A549 (cell line): ENCODE data around the gene CD300A. TPM values are rescaled to one million over a fixed set of nuclear protein-coding genes. Genes with fewer than 3 reads are reported as not detected.
A peak's percentile ranks its signal among the peaks of the same experiment; 100 is the strongest.

Experiments used
- ATAC-seq, 2 experiments: fragments of 200-7000 bp in 1 of 2; fragments of >200 bp in 1 of 2; cut with Nextera tagmentation in 1 of 2; cut with Tn5 transposase in 1 of 2; 3 replicates each; pipeline versions ENCODE4 v1.8.0 to v1.9.1; 2018 to 2020; ENCODE audit warnings: mild to moderate bottlenecking in 1 of 2, moderate library complexity in 1 of 2
- CTCF ChIA-PET: fragments of 300-600 bp; sonication (Branson Sonifier 250); formaldehyde crosslinking; extraction: SDS; loops from one replicate; lab custom pipeline; 2021; ENCODE audit warnings: antibody characterized with exemption, inconsistent platforms; lab: Yijun Ruan, JAX
- POLR2A ChIA-PET: fragments of 350-600 bp; formaldehyde crosslinking; extraction: SDS; loops from one replicate; lab custom pipeline; 2021; ENCODE audit warnings: antibody characterized with exemption, inconsistent platforms; lab: Yijun Ruan, JAX
- DNase-seq, 2 experiments: peaks; one replicate each; pipeline versions ENCODE4 v3.0.0 to v3.0.0-alpha.2; 2011 to 2016; ENCODE audit warnings: low read depth in 1 of 2, low spot score in 1 of 2
- FAIRE-seq: peaks from 2 replicates; lab custom pipeline; 2011; peaks lifted over from hg19 to GRCh38; lab: Jason Lieb, UNC
- H3K27ac ChIP-seq, 2 experiments: fragments of >200 bp; sonication (Bioruptor Twin); formaldehyde crosslinking; 3 replicates each; pipeline ENCODE4 v1.5.1; 2016 to 2017
- H3K4me1 ChIP-seq: fragments of >200 bp; sonication (Bioruptor Twin); formaldehyde crosslinking; 3 replicates; pipeline ENCODE4 v1.6.1; 2016
- H3K4me2 ChIP-seq: fragments of >200 bp; sonication (Bioruptor Twin); formaldehyde crosslinking; 3 replicates; pipeline ENCODE4 v1.6.1; 2016
- H3K4me3 ChIP-seq: fragments of >200 bp; sonication (Bioruptor Twin); formaldehyde crosslinking; 3 replicates; pipeline ENCODE4 v1.5.1; 2016
- H3K9me3 ChIP-seq: fragments of >200 bp; sonication (Bioruptor Twin); formaldehyde crosslinking; 3 replicates; pipeline ENCODE4 v1.6.1; 2016
- CEBPB ChIP-seq, 2 experiments: fragments of >200 bp in 1 of 2; sonication (Bioruptor Twin) in 1 of 2; formaldehyde crosslinking in 1 of 2; IDR thresholded peaks; 2 replicates each; pipeline ENCODE4 v1.6.1; 2012 to 2016
- ESRRA ChIP-seq: fragments of 150-350 bp; IDR thresholded peaks from 2 replicates; pipeline ENCODE4 v1.6.1; 2014; ENCODE audit warnings: mild to moderate bottlenecking, low read length, borderline replicate concordance
- FOSL2 ChIP-seq, 2 experiments: fragments of 450-650 bp in 1 of 2; fragments of >200 bp in 1 of 2; sonication (Bioruptor Twin) in 1 of 2; formaldehyde crosslinking; IDR thresholded peaks; 2 replicates each; pipeline versions ENCODE4 v1.5.0 to v1.6.1; 2016 to 2020; ENCODE audit warnings: mild to moderate bottlenecking in 1 of 2, moderate library complexity in 1 of 2
- GATA3 ChIP-seq: IDR thresholded peaks from 2 replicates; pipeline ENCODE4 v1.6.1; 2012; ENCODE audit warnings: borderline replicate concordance
- HOXB13 ChIP-seq: fragments of 250-450 bp; sonication (Bioruptor Pico); IDR thresholded peaks from 2 replicates; pipeline ENCODE4 v1.5.0; 2020; ENCODE audit warnings: low read depth, mild to moderate bottlenecking, moderate library complexity
- KDM5A ChIP-seq: fragments of 200-600 bp; sonication (generic); IDR thresholded peaks from 2 replicates; pipeline ENCODE4 v1.6.1; 2016; ENCODE audit warnings: antibody characterized with exemption, mild to moderate bottlenecking
- MAFK ChIP-seq: fragments of 450-650 bp; IDR thresholded peaks from 2 replicates; pipeline ENCODE4 v1.6.1; 2014; ENCODE audit not compliant: partially characterized antibody
- POLR2A ChIP-seq: IDR thresholded peaks from 2 replicates; pipeline ENCODE4 v1.6.1; 2012; ENCODE audit warnings: mild to moderate bottlenecking, low read length
- POLR2AphosphoS2 ChIP-seq: conservative IDR thresholded peaks from 2 replicates; pipeline ENCODE4 v1.6.1; 2012; ENCODE audit warnings: low read length, improper control_type of control experiment, inconsistent platforms
- RAD21 ChIP-seq, 2 experiments: fragments of >200 bp in 1 of 2; sonication (Bioruptor Twin) in 1 of 2; formaldehyde crosslinking in 1 of 2; IDR thresholded peaks in 1 of 2; conservative IDR thresholded peaks in 1 of 2; 2 replicates in 1 of 2; 3 replicates in 1 of 2; pipeline ENCODE4 v1.6.1; 2012 to 2018; ENCODE audit warnings: inconsistent platforms in 1 of 2
- RARB ChIP-seq: fragments of 250-450 bp; sonication (Bioruptor Pico); IDR thresholded peaks from 2 replicates; pipeline ENCODE4 v1.8.0; 2021; ENCODE audit warnings: mild to moderate bottlenecking, moderate library complexity
- SMC3 ChIP-seq: fragments of >200 bp; sonication (Bioruptor Twin); formaldehyde crosslinking; IDR thresholded peaks from 3 replicates; pipeline ENCODE4 v1.6.1; 2018; ENCODE audit warnings: inconsistent platforms
- TFCP2L1 ChIP-seq: fragments of 250-450 bp; sonication (Bioruptor Pico); IDR thresholded peaks from 2 replicates; pipeline ENCODE4 v1.5.0; 2021; ENCODE audit warnings: mild to moderate bottlenecking
- TP53 ChIP-seq: fragments of 250-450 bp; sonication (Bioruptor Pico); IDR thresholded peaks from 2 replicates; pipeline ENCODE4 v1.5.0; 2021; ENCODE audit warnings: mild to moderate bottlenecking, moderate library complexity
- ZNF302 ChIP-seq: fragments of 250-450 bp; sonication (Bioruptor Pico); IDR thresholded peaks from 2 replicates; pipeline ENCODE4 v1.9.0; 2021; ENCODE audit warnings: inconsistent platforms, mild to moderate bottlenecking, moderate library complexity
- WGBS: methylation state at CpG from one replicate; pipeline ENCODE4 v1.1.6; 2017; ENCODE audit errors: missing lambda C conversion rate; 5-methylcytosine and 5-hydroxymethylcytosine counted together
- polyA plus RNA-seq, 4 experiments: library from polyadenylated mRNA; depleted of rRNA in 3 of 4; stranded (reverse); fragments of >200 nt; fragmentation: RNase III in 1 of 4; extraction: RNeasy Plus Mini Kit Qiagen cat#74134 plus additional on column Dnase treatment in 1 of 4; gene quantifications; 2 replicates in 3 of 4; 3 replicates in 1 of 4; pipeline ENCODE4 v1.2.3, GENCODE V29; 2011 to 2017
- TF ChIP-seq, protein P1 (sequence below): fragments of 250-450 bp; sonication (Bioruptor Pico); IDR thresholded peaks from 2 replicates; pipeline ENCODE4 v1.5.0; 2020; ENCODE audit warnings: low read depth, mild to moderate bottlenecking, moderate library complexity
- TF ChIP-seq, protein P2 (sequence below): fragments of 200-600 bp; sonication (generic); IDR thresholded peaks from 2 replicates; pipeline ENCODE4 v1.6.1; 2016; ENCODE audit warnings: antibody characterized with exemption, mild to moderate bottlenecking, moderate library complexity
- TF ChIP-seq, protein P3 (sequence below): IDR thresholded peaks from 2 replicates; pipeline ENCODE4 v1.6.1; 2012
- TF ChIP-seq, protein P4 (sequence below): fragments of >200 bp; sonication (Bioruptor Twin); formaldehyde crosslinking; IDR thresholded peaks from 3 replicates; pipeline ENCODE4 v1.6.1; 2016

The CD300A gene
- polyA plus RNA-seq, 2 of the 4 experiments (the other 2 are of a cell fraction): not detected

DNA sequence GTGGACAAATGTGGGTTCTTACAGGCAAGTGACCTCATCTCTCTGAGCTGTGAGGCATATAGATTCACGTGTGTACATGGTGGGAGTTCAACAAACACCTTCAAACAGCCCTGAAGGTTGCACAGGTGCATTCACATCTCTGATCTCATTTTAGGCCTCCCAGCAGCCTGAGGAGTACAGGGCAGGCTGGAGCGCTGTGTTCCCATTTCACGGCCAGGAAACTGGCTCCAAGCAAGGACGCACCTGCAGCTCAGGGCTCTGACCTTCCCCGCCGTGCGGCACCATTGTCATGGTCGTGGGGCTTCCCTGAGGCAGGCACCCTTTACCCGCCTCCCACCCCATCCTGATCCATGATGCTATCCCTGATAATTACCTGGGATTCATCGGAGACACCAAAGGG is 4.8 kb upstream of the CD300A start (continued):
- TF ChIP-seq CEBPB (IDR thresholded peaks at IDR 0.05): no peak
- TF ChIP-seq RAD21 (conservative IDR thresholded peaks at IDR 0.05 in 1 of 2, IDR thresholded peaks at IDR 0.05 in 1 of 2): no peak
- no peak for TF ChIP-seq HOXB13 (CRISPR knock-in tag)

DNA sequence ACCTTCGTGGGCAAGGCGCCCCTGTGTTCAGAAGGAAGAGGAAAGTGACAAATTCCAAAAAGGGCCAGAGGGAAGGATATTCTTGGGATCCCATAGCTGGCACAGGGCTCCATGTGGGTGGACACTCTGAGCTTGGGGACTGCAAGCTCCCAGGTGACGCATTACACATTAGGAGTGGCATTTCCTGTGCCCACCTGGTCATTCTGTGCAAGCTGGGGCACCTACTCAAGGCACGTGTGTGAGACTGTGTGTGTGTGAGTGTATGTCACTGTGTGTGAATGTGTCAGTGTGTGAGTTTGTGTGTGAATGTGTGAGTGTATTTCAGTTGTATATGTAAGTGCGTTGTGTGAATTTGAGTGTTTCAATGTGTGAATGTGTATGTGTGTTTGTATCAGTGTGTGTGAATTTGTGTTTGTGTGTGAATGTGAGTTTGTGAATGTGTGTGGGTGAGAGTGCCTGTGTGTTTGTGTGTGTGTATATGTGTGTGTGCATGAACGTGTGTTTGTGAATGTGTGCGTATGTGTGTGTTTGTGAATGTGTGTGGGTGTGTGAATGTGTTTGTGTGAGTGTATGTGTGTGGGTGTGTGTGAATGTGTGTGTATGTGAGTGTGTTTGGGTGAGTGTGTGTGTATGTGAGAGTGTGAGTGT is 1.6 kb upstream of the CD300A start:
- H3K9me3 ChIP-seq: no peaks in the 10 kb centered on the region
- DNase-seq (no peak), FAIRE-seq (peak; percentile 36), ATAC-seq (no peak)
- ChIA-PET CTCF (interaction anchor here (0.9 to 1.9 kb wide), 2 partner anchors 10 to 138 kb away, joined by 3 to 8 read pairs; no protein-coding TSS in a partner anchor), POLR2A (no interaction called here)
- no peak overlapping the region for H3K27ac ChIP-seq
- WGBS: 66% methylated on average over 7 of the region's 7 CpGs
- H3K4me1 ChIP-seq: no peaks in the 10 kb centered on the region
- no peak overlapping the region for H3K4me3 ChIP-seq
- no peak for TF ChIP-seq POLR2AphosphoS2
- TF ChIP-seq FOSL2 (IDR thresholded peaks at IDR 0.05): no peak
- TF ChIP-seq FOSL2 (CRISPR knock-in tag; IDR thresholded peaks at IDR 0.05): no peak
- no peak for TF ChIP-seq SMC3
- TF ChIP-seq, protein P1, sequence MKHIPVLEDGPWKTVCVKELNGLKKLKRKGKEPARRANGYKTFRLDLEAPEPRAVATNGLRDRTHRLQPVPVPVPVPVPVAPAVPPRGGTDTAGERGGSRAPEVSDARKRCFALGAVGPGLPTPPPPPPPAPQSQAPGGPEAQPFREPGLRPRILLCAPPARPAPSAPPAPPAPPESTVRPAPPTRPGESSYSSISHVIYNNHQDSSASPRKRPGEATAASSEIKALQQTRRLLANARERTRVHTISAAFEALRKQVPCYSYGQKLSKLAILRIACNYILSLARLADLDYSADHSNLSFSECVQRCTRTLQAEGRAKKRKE (CRISPR knock-in tag): no peak
- TF ChIP-seq POLR2A: no peak
- no peak for TF ChIP-seq RAD21 (conservative IDR thresholded peaks at IDR 0.05 in 1 of 2, IDR thresholded peaks at IDR 0.05 in 1 of 2)
- TF ChIP-seq, protein P2, sequence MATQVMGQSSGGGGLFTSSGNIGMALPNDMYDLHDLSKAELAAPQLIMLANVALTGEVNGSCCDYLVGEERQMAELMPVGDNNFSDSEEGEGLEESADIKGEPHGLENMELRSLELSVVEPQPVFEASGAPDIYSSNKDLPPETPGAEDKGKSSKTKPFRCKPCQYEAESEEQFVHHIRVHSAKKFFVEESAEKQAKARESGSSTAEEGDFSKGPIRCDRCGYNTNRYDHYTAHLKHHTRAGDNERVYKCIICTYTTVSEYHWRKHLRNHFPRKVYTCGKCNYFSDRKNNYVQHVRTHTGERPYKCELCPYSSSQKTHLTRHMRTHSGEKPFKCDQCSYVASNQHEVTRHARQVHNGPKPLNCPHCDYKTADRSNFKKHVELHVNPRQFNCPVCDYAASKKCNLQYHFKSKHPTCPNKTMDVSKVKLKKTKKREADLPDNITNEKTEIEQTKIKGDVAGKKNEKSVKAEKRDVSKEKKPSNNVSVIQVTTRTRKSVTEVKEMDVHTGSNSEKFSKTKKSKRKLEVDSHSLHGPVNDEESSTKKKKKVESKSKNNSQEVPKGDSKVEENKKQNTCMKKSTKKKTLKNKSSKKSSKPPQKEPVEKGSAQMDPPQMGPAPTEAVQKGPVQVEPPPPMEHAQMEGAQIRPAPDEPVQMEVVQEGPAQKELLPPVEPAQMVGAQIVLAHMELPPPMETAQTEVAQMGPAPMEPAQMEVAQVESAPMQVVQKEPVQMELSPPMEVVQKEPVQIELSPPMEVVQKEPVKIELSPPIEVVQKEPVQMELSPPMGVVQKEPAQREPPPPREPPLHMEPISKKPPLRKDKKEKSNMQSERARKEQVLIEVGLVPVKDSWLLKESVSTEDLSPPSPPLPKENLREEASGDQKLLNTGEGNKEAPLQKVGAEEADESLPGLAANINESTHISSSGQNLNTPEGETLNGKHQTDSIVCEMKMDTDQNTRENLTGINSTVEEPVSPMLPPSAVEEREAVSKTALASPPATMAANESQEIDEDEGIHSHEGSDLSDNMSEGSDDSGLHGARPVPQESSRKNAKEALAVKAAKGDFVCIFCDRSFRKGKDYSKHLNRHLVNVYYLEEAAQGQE: no peak
- TF ChIP-seq RARB: no peak
- TF ChIP-seq, protein P3, sequence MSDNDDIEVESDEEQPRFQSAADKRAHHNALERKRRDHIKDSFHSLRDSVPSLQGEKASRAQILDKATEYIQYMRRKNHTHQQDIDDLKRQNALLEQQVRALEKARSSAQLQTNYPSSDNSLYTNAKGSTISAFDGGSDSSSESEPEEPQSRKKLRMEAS: no peak
- TF ChIP-seq, protein P4, sequence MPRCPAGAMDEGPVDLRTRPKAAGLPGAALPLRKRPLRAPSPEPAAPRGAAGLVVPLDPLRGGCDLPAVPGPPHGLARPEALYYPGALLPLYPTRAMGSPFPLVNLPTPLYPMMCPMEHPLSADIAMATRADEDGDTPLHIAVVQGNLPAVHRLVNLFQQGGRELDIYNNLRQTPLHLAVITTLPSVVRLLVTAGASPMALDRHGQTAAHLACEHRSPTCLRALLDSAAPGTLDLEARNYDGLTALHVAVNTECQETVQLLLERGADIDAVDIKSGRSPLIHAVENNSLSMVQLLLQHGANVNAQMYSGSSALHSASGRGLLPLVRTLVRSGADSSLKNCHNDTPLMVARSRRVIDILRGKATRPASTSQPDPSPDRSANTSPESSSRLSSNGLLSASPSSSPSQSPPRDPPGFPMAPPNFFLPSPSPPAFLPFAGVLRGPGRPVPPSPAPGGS: no peak
- TF ChIP-seq ZNF302: no peak
- TF ChIP-seq GATA3: no peak
- no peak for TF ChIP-seq TP53
- no peak for TF ChIP-seq KDM5A
- no peak for TF ChIP-seq TFCP2L1
- no peak for TF ChIP-seq ESRRA
- TF ChIP-seq MAFK: no peak
- H3K4me2 ChIP-seq: no peak overlapping the region
